GM23338 (cell line): ENCODE results near the gene ERN1. TPM values are rescaled to one million over a fixed set of nuclear protein-coding genes. Genes with fewer than 3 reads are reported as not detected.

Source experiments
- ATAC-seq: fragments of 200-7000 bp; cut with Tn5 transposase; 3 replicates; pipeline ENCODE4 v1.9.1; 2020
- DNase-seq: peaks from one replicate; pipeline ENCODE4 v3.0.0-alpha.2; 2015; ENCODE audit warnings: low spot score
- H2AFZ ChIP-seq: fragments of 200-600 bp; sonication (generic); 2 replicates; pipeline ENCODE4 v1.8.0; 2016; ENCODE audit warnings: antibody characterized with exemption, mild to moderate bottlenecking, moderate library complexity
- H3F3A ChIP-seq: fragments of 200-600 bp; sonication (generic); replicated peaks from 2 replicates; pipeline ENCODE4 v1.8.0; 2017; ENCODE audit warnings: antibody characterized with exemption, mixed run types, low read depth
- H3K27ac ChIP-seq: fragments of 200-600 bp; sonication (generic); 2 replicates; pipeline ENCODE4 v1.6.1; 2016; ENCODE audit warnings: low read depth
- H3K27me3 ChIP-seq: fragments of 200-600 bp; sonication (generic); 2 replicates; pipeline ENCODE4 v1.8.0; 2016; ENCODE audit warnings: mild to moderate bottlenecking, mixed run types, moderate library complexity; ENCODE audit not compliant: insufficient read depth
- H3K36me3 ChIP-seq: fragments of 200-600 bp; sonication (generic); 2 replicates; pipeline ENCODE4 v1.8.0; 2016; ENCODE audit warnings: mild to moderate bottlenecking; ENCODE audit not compliant: insufficient read depth
- H3K4me1 ChIP-seq: fragments of 200-600 bp; sonication (generic); 2 replicates; pipeline ENCODE4 v1.8.0; 2016; ENCODE audit warnings: mild to moderate bottlenecking, moderate library complexity; ENCODE audit not compliant: insufficient read depth
- H3K4me2 ChIP-seq: fragments of 200-600 bp; sonication (generic); 2 replicates; pipeline ENCODE4 v1.7.1; 2017; ENCODE audit warnings: mixed run types
- H3K4me3 ChIP-seq: fragments of 200-600 bp; sonication (generic); 2 replicates; pipeline ENCODE4 v1.6.1; 2016; ENCODE audit warnings: mixed run types
- H3K79me2 ChIP-seq: fragments of 200-600 bp; sonication (generic); replicated peaks from 2 replicates; pipeline ENCODE4 v1.8.0; 2017; ENCODE audit warnings: mild to moderate bottlenecking; ENCODE audit not compliant: insufficient read depth
- H3K9me2 ChIP-seq: fragments of 200-600 bp; sonication (generic); 2 replicates; pipeline ENCODE4 v1.8.0; 2017; ENCODE audit not compliant: insufficient read depth
- H4K20me1 ChIP-seq: fragments of 200-600 bp; sonication (generic); replicated peaks from 2 replicates; pipeline ENCODE4 v1.8.0; 2017; ENCODE audit warnings: mild to moderate bottlenecking; ENCODE audit not compliant: insufficient read depth
- H3K27ac Mint-ChIP-seq: 2 replicates; pipeline ENCODE4 v1.8.0; 2020; ENCODE audit warnings: inconsistent platforms, mild to moderate bottlenecking, moderate library complexity, mixed read lengths
- H3K27me3 Mint-ChIP-seq: 3 replicates; pipeline ENCODE4 v1.8.0; 2022; ENCODE audit warnings: low read depth, mild to moderate bottlenecking, moderate library complexity, mixed read lengths, inconsistent platforms; ENCODE audit not compliant: insufficient read depth, poor library complexity
- H3K36me3 Mint-ChIP-seq: 3 replicates; pipeline ENCODE4 v1.8.0; 2021; ENCODE audit warnings: low read depth, mild to moderate bottlenecking, inconsistent platforms, moderate library complexity, mixed read lengths
- H3K4me1 Mint-ChIP-seq: 3 replicates; pipeline ENCODE4 v1.8.0; 2020; ENCODE audit warnings: mild to moderate bottlenecking, inconsistent platforms, mixed read lengths
- H3K4me3 Mint-ChIP-seq: 3 replicates; pipeline ENCODE4 v1.8.0; 2021; ENCODE audit warnings: moderate library complexity, mild to moderate bottlenecking, inconsistent platforms, mixed read lengths
- H3K9me3 Mint-ChIP-seq: 3 replicates; pipeline ENCODE4 v1.8.0; 2020; ENCODE audit warnings: moderate library complexity, mild to moderate bottlenecking, inconsistent platforms, mixed read lengths
- CREB1 ChIP-seq: fragments of 250-450 bp; sonication (Bioruptor Pico); IDR thresholded peaks from 2 replicates; pipeline ENCODE4 v1.5.0; 2020; ENCODE audit warnings: low read depth, mild to moderate bottlenecking, moderate library complexity
- CTCF ChIP-seq, 2 experiments: fragments of 200-600 bp in 1 of 2; sonication (generic) in 1 of 2; conservative IDR thresholded peaks; 2 replicates each; pipeline versions ENCODE4 v1.5.1 to v1.6.1; 2016 to 2017; ENCODE audit warnings: antibody characterized with exemption in 2 of 2, low read depth in 2 of 2, mild to moderate bottlenecking in 2 of 2, moderate library complexity in 1 of 2
- ETS1 ChIP-seq: IDR thresholded peaks from 2 replicates; pipeline ENCODE4 v1.6.1; 2016; ENCODE audit warnings: antibody characterized with exemption
- EZH2 ChIP-seq: fragments of 200-600 bp; sonication (generic); IDR thresholded peaks from one replicate; pipeline ENCODE4 v1.8.0; 2017; ENCODE audit warnings: antibody characterized with exemption, mild to moderate bottlenecking, low read depth; ENCODE audit not compliant: unreplicated experiment
- EZH2phosphoT487 ChIP-seq: fragments of 200-600 bp; sonication (generic); IDR thresholded peaks from one replicate; pipeline ENCODE4 v1.8.1; 2018; ENCODE audit warnings: antibody characterized with exemption; ENCODE audit not compliant: unreplicated experiment
- NANOG ChIP-seq: IDR thresholded peaks from 2 replicates; pipeline ENCODE4 v1.6.1; 2016; ENCODE audit warnings: antibody characterized with exemption, borderline replicate concordance
- POLR2AphosphoS5 ChIP-seq: IDR thresholded peaks from 2 replicates; pipeline ENCODE4 v1.6.1; 2016; ENCODE audit warnings: antibody characterized with exemption, low read depth
- STAT1 ChIP-seq: IDR thresholded peaks from one replicate; pipeline ENCODE4 v1.6.1; 2016; ENCODE audit warnings: antibody characterized with exemption; ENCODE audit not compliant: unreplicated experiment
- ZNF114 ChIP-seq: fragments of 250-450 bp; sonication (Bioruptor Pico); IDR thresholded peaks from 2 replicates; pipeline ENCODE4 v1.5.0; 2020; ENCODE audit warnings: mild to moderate bottlenecking, moderate library complexity
- ZNF331 ChIP-seq: fragments of 250-450 bp; sonication (Bioruptor Pico); IDR thresholded peaks from 2 replicates; pipeline ENCODE4 v1.5.0; 2020; ENCODE audit warnings: low read depth, mild to moderate bottlenecking, moderate library complexity
- polyA plus RNA-seq: library from polyadenylated mRNA; unstranded; fragments of >200 nt; fragmentation: Nextera tagmentation; extraction: Ambion mirVana; gene quantifications from 2 replicates; pipeline ENCODE4 v1.2.1, GENCODE V29; 2016
- total RNA-seq: library from RNA; depleted of rRNA; stranded (reverse); fragments of >200 nt; shearing (Covaris generic); gene quantifications from 2 replicates; pipeline ENCODE4 v1.2.3, GENCODE V29; 2014
- TF ChIP-seq, protein P1 (sequence below): fragments of 250-450 bp; sonication (Bioruptor Pico); IDR thresholded peaks from 2 replicates; pipeline ENCODE4 v1.5.0; 2020; ENCODE audit warnings: mild to moderate bottlenecking, moderate library complexity

ERN1 gene
- total and polyA plus RNA-seq, 2 experiments from 2014 or later, result 5.9 to 7.5 TPM

DNA sequence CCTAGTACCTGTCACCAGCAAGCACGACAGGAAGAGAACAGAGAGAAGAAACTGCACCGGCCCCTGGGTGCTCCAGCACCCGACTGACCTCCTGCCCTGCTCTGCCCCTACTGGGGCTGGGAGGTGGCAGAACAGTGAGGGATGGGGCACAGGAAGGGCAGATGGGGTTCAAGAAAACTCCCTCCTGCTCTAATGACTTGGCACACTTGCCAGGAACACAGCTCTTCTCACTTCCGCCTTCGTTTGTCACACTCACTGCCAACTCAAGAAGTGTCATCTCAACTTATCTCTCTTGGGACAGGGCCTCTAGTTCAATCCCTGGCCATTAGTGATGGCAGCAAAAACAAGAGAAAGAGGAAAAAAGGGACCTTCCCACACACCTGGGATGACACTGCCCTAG is 66.9 kb downstream of the ERN1 start:
- H3K4me3 Mint-ChIP-seq, result no peak overlapping the region
- Histone ChIP-seq H4K20me1 (no peaks in the 10 kb centered on the region), H3K9me2 (no peaks in the 10 kb centered on the region), H3K36me3 (no peaks in the 10 kb centered on the region), H3K4me3 (no peak overlapping the region), H3K27me3 (no peaks in the 10 kb centered on the region), H2AFZ (no peak overlapping the region), H3F3A (0 out of 2 replicates have a peak, but pooled peaks cover 3% of the 10 kb centered on the region), H3K79me2 (no peaks in the 10 kb centered on the region), H3K27ac (no peak overlapping the region), H3K4me1 (no peaks in the 10 kb centered on the region), H3K4me2 (no peak overlapping the region)
- no peak for DNase-seq
- H3K4me1 Mint-ChIP-seq, result peaks cover 15% of the 10 kb centered on the region
- H3K27ac Mint-ChIP-seq, result no peak overlapping the region
- peaks cover 6% of the 10 kb centered on the region for H3K27me3 Mint-ChIP-seq
- no peaks in the 10 kb centered on the region; the same call in 2 of the 3 replicates for H3K9me3 Mint-ChIP-seq
- H3K36me3 Mint-ChIP-seq, result peaks cover 8% of the 10 kb centered on the region; the same call in 2 of the 3 replicates
- TF ChIP-seq, protein P1, sequence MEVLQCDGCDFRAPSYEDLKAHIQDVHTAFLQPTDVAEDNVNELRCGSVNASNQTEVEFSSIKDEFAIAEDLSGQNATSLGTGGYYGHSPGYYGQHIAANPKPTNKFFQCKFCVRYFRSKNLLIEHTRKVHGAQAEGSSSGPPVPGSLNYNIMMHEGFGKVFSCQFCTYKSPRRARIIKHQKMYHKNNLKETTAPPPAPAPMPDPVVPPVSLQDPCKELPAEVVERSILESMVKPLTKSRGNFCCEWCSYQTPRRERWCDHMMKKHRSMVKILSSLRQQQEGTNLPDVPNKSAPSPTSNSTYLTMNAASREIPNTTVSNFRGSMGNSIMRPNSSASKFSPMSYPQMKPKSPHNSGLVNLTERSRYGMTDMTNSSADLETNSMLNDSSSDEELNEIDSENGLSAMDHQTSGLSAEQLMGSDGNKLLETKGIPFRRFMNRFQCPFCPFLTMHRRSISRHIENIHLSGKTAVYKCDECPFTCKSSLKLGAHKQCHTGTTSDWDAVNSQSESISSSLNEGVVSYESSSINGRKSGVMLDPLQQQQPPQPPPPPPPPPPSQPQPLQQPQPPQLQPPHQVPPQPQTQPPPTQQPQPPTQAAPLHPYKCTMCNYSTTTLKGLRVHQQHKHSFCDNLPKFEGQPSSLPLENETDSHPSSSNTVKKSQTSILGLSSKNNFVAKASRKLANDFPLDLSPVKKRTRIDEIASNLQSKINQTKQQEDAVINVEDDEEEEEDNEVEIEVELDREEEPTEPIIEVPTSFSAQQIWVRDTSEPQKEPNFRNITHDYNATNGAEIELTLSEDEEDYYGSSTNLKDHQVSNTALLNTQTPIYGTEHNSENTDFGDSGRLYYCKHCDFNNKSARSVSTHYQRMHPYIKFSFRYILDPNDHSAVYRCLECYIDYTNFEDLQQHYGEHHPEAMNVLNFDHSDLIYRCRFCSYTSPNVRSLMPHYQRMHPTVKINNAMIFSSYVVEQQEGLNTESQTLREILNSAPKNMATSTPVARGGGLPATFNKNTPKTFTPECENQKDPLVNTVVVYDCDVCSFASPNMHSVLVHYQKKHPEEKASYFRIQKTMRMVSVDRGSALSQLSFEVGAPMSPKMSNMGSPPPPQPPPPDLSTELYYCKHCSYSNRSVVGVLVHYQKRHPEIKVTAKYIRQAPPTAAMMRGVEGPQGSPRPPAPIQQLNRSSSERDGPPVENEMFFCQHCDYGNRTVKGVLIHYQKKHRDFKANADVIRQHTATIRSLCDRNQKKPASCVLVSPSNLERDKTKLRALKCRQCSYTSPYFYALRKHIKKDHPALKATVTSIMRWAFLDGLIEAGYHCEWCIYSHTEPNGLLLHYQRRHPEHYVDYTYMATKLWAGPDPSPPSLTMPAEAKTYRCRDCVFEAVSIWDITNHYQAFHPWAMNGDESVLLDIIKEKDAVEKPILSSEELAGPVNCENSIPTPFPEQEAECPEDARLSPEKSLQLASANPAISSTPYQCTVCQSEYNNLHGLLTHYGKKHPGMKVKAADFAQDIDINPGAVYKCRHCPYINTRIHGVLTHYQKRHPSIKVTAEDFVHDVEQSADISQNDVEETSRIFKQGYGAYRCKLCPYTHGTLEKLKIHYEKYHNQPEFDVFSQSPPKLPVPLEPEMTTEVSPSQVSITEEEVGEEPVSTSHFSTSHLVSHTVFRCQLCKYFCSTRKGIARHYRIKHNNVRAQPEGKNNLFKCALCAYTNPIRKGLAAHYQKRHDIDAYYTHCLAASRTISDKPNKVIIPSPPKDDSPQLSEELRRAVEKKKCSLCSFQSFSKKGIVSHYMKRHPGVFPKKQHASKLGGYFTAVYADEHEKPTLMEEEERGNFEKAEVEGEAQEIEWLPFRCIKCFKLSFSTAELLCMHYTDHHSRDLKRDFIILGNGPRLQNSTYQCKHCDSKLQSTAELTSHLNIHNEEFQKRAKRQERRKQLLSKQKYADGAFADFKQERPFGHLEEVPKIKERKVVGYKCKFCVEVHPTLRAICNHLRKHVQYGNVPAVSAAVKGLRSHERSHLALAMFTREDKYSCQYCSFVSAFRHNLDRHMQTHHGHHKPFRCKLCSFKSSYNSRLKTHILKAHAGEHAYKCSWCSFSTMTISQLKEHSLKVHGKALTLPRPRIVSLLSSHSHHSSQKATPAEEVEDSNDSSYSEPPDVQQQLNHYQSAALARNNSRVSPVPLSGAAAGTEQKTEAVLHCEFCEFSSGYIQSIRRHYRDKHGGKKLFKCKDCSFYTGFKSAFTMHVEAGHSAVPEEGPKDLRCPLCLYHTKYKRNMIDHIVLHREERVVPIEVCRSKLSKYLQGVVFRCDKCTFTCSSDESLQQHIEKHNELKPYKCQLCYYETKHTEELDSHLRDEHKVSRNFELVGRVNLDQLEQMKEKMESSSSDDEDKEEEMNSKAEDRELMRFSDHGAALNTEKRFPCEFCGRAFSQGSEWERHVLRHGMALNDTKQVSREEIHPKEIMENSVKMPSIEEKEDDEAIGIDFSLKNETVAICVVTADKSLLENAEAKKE (CRISPR knock-in tag), result no peak
- no peak for TF ChIP-seq STAT1
- no peak for TF ChIP-seq CREB1 (CRISPR knock-in tag)
- no peak for TF ChIP-seq ZNF114 (CRISPR knock-in tag)
- no peak for TF ChIP-seq CTCF (conservative IDR thresholded peaks at IDR 0.05; ENCODE audit: low read depth in 2 of 2)
- no peak for TF ChIP-seq ZNF331
- TF ChIP-seq ETS1, result no peak
- TF ChIP-seq EZH2phosphoT487, result no peak
- no peak for TF ChIP-seq NANOG
- TF ChIP-seq POLR2AphosphoS5, result no peak
- no peak for TF ChIP-seq EZH2
- no peak for ATAC-seq
